ENCODE data around the gene STX18. TPM values are rescaled to one million over a fixed set of nuclear protein-coding genes. Genes with fewer than 3 reads are reported as not detected.

Gene STX18
- total RNA-seq, 1 experiment from 2014 or later: 36.5 TPM

- Mint-ChIP-seq H3K27me3 (ENCODE audit: insufficient read depth, unreplicated experiment) (no peaks in the 10 kb centered on the region), H3K27ac (ENCODE audit: unreplicated experiment) (no peak overlapping the region), H3K36me3 (ENCODE audit: insufficient read depth, unreplicated experiment) (no peaks in the 10 kb centered on the region), H3K9me3 (ENCODE audit: unreplicated experiment) (no peaks in the 10 kb centered on the region), H3K4me3 (ENCODE audit: unreplicated experiment) (no peak overlapping the region), H3K4me1 (ENCODE audit: low read depth, unreplicated experiment) (peaks cover 10% of the 10 kb centered on the region)
- no peak for DNase-seq
- TF ChIP-seq, protein P1, sequence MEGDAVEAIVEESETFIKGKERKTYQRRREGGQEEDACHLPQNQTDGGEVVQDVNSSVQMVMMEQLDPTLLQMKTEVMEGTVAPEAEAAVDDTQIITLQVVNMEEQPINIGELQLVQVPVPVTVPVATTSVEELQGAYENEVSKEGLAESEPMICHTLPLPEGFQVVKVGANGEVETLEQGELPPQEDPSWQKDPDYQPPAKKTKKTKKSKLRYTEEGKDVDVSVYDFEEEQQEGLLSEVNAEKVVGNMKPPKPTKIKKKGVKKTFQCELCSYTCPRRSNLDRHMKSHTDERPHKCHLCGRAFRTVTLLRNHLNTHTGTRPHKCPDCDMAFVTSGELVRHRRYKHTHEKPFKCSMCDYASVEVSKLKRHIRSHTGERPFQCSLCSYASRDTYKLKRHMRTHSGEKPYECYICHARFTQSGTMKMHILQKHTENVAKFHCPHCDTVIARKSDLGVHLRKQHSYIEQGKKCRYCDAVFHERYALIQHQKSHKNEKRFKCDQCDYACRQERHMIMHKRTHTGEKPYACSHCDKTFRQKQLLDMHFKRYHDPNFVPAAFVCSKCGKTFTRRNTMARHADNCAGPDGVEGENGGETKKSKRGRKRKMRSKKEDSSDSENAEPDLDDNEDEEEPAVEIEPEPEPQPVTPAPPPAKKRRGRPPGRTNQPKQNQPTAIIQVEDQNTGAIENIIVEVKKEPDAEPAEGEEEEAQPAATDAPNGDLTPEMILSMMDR (IDR thresholded peaks at IDR 0.05; ENCODE audit: insufficient read depth in 1 of 2, low read depth in 1 of 2, low read length in 1 of 2, severe bottlenecking in 1 of 2, unreplicated experiment in 1 of 2): no peak
- no peaks in the 10 kb centered on the region for H3K4me1 ChIP-seq
- ChIA-PET POLR2A (no interaction called here), CTCF (interaction anchor here (0.7 to 1.4 kb wide), 2 partner anchors 30 to 61 kb away, joined by 3 to 8 read pairs; no protein-coding TSS in a partner anchor)
- no peak overlapping the region for H3K4me3 ChIP-seq (ENCODE audit: low read depth, low read length)
- BruUV-seq (replicated peaks): no TSS peak
- intact Hi-C loops (cut with micrococcal nuclease; ENCODE audit: unreplicated experiment): loop anchor here (10.0 kb wide), 2 partner anchors 183 to 273 kb away; no protein-coding TSS in a partner anchor
- no peaks in the 10 kb centered on the region for H3K36me3 ChIP-seq (ENCODE audit: control insufficient read depth, insufficient read depth, low read length)
- no peaks in the 10 kb centered on the region for H3K27me3 ChIP-seq (replicated peaks; ENCODE audit: control insufficient read depth, insufficient read depth, low read length)
- H3K9me3 ChIP-seq: no peaks in the 10 kb centered on the region
These were observed 60.4 kb downstream of the STX18 start for GRCh38 chr4:4481399-4481994.

DNA sequence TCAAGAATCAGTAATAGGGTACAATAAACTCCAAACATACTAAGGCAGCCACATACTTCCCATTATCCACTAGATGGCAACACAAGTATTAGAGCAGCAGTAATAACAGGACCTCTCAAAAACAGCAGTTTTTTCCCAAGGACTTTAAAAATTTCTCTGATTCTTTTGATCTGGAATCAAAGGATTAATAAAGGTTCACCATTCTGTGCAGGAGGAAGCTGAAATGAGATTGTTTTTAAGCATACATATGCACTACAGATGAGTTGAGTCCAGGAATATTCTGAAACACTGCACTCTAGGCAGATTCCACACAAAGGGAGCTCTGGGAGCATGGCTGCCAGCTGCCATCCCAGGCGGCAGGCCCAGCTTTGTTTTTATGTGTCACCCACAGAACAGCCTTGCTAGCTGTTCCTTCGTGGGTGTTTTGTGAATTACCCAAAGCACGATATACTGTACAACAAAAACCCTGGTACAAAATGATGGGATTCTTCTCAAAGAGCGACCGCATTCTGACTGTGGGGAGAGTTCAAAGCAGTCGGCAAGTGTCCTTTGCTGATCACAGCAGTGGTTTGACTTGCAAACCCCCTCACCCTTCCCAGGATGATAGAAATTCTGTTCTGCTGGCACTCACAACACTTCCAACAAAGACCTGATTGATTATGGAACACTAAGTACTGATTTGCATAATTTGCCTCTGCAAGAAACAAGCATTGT is 61.0 kb downstream of the STX18 start:
- H3K4me3 Mint-ChIP-seq (ENCODE audit: unreplicated experiment): no peak overlapping the region
- intact Hi-C loops (cut with micrococcal nuclease; ENCODE audit: unreplicated experiment): loop anchor here (10.0 kb wide), 2 partner anchors 184 to 274 kb away; no protein-coding TSS in a partner anchor
- ChIA-PET CTCF (interaction anchor here (0.6 to 1.4 kb wide), 3 partner anchors 31 to 74 kb away, joined by 3 to 8 read pairs (median 3); no protein-coding TSS in a partner anchor), POLR2A (no interaction called here)
- no peak for DNase-seq
- no peaks in the 10 kb centered on the region for H3K36me3 Mint-ChIP-seq (ENCODE audit: insufficient read depth, unreplicated experiment)
- no peaks in the 10 kb centered on the region for H3K27me3 Mint-ChIP-seq (ENCODE audit: insufficient read depth, unreplicated experiment)
- H3K27me3 ChIP-seq (replicated peaks; ENCODE audit: control insufficient read depth, insufficient read depth, low read length): no peaks in the 10 kb centered on the region
- no peaks in the 10 kb centered on the region for H3K9me3 Mint-ChIP-seq (ENCODE audit: unreplicated experiment)
- no peak overlapping the region for H3K4me3 ChIP-seq (ENCODE audit: low read depth, low read length)
- H3K36me3 ChIP-seq (ENCODE audit: control insufficient read depth, insufficient read depth, low read length): no peaks in the 10 kb centered on the region
- no TSS peak for BruUV-seq (replicated peaks)
- TF ChIP-seq, protein P1 (IDR thresholded peaks at IDR 0.05; ENCODE audit: insufficient read depth in 1 of 2, low read depth in 1 of 2, low read length in 1 of 2, severe bottlenecking in 1 of 2, unreplicated experiment in 1 of 2): peak; percentile 38 to 48
- H3K4me1 ChIP-seq: no peaks in the 10 kb centered on the region
- H3K4me1 Mint-ChIP-seq (ENCODE audit: low read depth, unreplicated experiment): peaks cover 10% of the 10 kb centered on the region
- H3K9me3 ChIP-seq: no peaks in the 10 kb centered on the region
- H3K27ac Mint-ChIP-seq (ENCODE audit: unreplicated experiment): no peak overlapping the region

DNA sequence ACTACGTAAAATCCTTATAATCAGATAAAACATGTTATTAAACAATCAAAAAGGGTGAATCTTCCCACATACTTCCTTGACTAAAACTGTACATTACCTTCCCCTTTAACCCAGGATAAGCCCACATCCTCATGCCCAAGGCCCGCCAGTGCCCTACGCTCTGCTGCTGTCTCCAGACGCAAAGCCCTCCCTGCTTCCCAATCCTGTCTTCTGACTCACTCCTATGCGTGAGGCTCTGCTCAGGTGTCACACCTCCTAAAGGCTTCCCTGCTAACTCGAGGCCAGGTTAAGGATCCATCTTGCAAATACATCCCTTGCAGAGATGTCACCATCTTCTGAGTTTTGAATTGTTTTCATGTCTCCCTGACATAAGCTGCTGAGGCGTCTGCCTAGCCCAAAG is 61.6 kb downstream of the STX18 start:
- Histone ChIP-seq H3K27me3 (replicated peaks; ENCODE audit: control insufficient read depth, insufficient read depth, low read length) (no peaks in the 10 kb centered on the region), H3K4me3 (ENCODE audit: low read depth, low read length) (no peak overlapping the region), H3K36me3 (ENCODE audit: control insufficient read depth, insufficient read depth, low read length) (no peaks in the 10 kb centered on the region), H3K4me1 (no peaks in the 10 kb centered on the region), H3K9me3 (no peaks in the 10 kb centered on the region)
- TF ChIP-seq, protein P1 (IDR thresholded peaks at IDR 0.05; ENCODE audit: insufficient read depth in 1 of 2, low read depth in 1 of 2, low read length in 1 of 2, severe bottlenecking in 1 of 2, unreplicated experiment in 1 of 2): no peak
- Mint-ChIP-seq H3K9me3 (ENCODE audit: unreplicated experiment) (no peaks in the 10 kb centered on the region), H3K4me3 (ENCODE audit: unreplicated experiment) (no peak overlapping the region), H3K27me3 (ENCODE audit: insufficient read depth, unreplicated experiment) (no peaks in the 10 kb centered on the region), H3K36me3 (ENCODE audit: insufficient read depth, unreplicated experiment) (no peaks in the 10 kb centered on the region), H3K27ac (ENCODE audit: unreplicated experiment) (no peak overlapping the region), H3K4me1 (ENCODE audit: low read depth, unreplicated experiment) (peaks cover 10% of the 10 kb centered on the region)
- DNase-seq: no peak
- CTCF ChIA-PET: interaction anchor here (0.6 to 1.4 kb wide), 2 partner anchors 31 to 74 kb away, joined by 3 to 8 read pairs; no protein-coding TSS in a partner anchor
- intact Hi-C loops (cut with micrococcal nuclease; ENCODE audit: unreplicated experiment): loop anchor here (10.0 kb wide), 2 partner anchors 185 to 275 kb away; no protein-coding TSS in a partner anchor
- no TSS peak for BruUV-seq (replicated peaks)
- POLR2A ChIA-PET: no interaction called here
